Measurements from ENCODE around the gene AHSG.

The AHSG gene

GRCh38 chr3:186592682-186593081, 20.2 kb upstream of the AHSG start:
- no peak for DNase-seq (ENCODE audit: low spot score)

- no peak for DNase-seq (ENCODE audit: low spot score)
Observed at GRCh38 chr3:186593862-186594261, 19.0 kb upstream of the AHSG start.

- DNase-seq (ENCODE audit: low spot score) = no peak
Observed at GRCh38 chr3:186594591-186595113, 18.2 kb upstream of the AHSG start.

- no peak for DNase-seq (ENCODE audit: low spot score)
Observed at GRCh38 chr3:186596568-186597287, 16.1 kb upstream of the AHSG start.

GRCh38 chr3:186598108-186598784, 14.6 kb upstream of the AHSG start:
- no peak for DNase-seq (ENCODE audit: low spot score)

- no peak for DNase-seq (ENCODE audit: low spot score)
Observed at GRCh38 chr3:186598794-186599141, 14.1 kb upstream of the AHSG start.

GRCh38 chr3:186599142-186599784, 13.6 kb upstream of the AHSG start:
- DNase-seq (ENCODE audit: low spot score) = no peak

GRCh38 chr3:186599785-186600166, 13.1 kb upstream of the AHSG start:
- no peak for DNase-seq (ENCODE audit: low spot score)

GRCh38 chr3:186600896-186601295, 12.0 kb upstream of the AHSG start:
- no peak for DNase-seq (ENCODE audit: low spot score)

- DNase-seq (ENCODE audit: low spot score) = no peak
Observed at GRCh38 chr3:186603159-186603558, 9.7 kb upstream of the AHSG start.

GRCh38 chr3:186605078-186605477, 7.8 kb upstream of the AHSG start:
- DNase-seq (ENCODE audit: low spot score) = no peak

GRCh38 chr3:186605561-186606545, 7.0 kb upstream of the AHSG start:
- no peak for DNase-seq (ENCODE audit: low spot score)

- no peak for DNase-seq (ENCODE audit: low spot score)
Observed at GRCh38 chr3:186608624-186609215, 4.1 kb upstream of the AHSG start.

- peak; percentile 39 for DNase-seq (ENCODE audit: low spot score)
Observed at GRCh38 chr3:186609247-186609868, 3.5 kb upstream of the AHSG start.

GRCh38 chr3:186612065-186612464, 795 bp upstream of the AHSG start:
- no peak for DNase-seq (ENCODE audit: low spot score)

- DNase-seq (ENCODE audit: low spot score) = no peak
Observed at GRCh38 chr3:186613637-186614265, 891 bp downstream of the AHSG start.

GRCh38 chr3:186614266-186614596, 1.4 kb downstream of the AHSG start:
- DNase-seq (ENCODE audit: low spot score) = no peak

GRCh38 chr3:186614597-186615483, 2.0 kb downstream of the AHSG start:
- peak; percentile 84 for DNase-seq (ENCODE audit: low spot score)

GRCh38 chr3:186616299-186616617, 3.4 kb downstream of the AHSG start:
- no peak for DNase-seq (ENCODE audit: low spot score)

Data from NAMALWA (cell line).